Rectal smooth muscle tissue (tissue), 1 donor: ENCODE results near the gene EPM2A.
"Not testable (repeated sequence)": the region's sequence is repeated elsewhere in the genome, so short reads cannot be mapped to it uniquely, and the experiment has no call there.

Experiments used
- H3K27ac ChIP-seq: one replicate; pipeline ENCODE4 v1.7.0; 2013; ENCODE audit warnings: low read depth, low read length, inconsistent platforms
- H3K27me3 ChIP-seq: one replicate; pipeline ENCODE4 v1.7.0; 2013; ENCODE audit warnings: low read length; ENCODE audit not compliant: control insufficient read depth, insufficient read depth
- H3K36me3 ChIP-seq: one replicate; pipeline ENCODE4 v1.7.0; 2013; ENCODE audit warnings: low read length; ENCODE audit not compliant: control insufficient read depth, insufficient read depth
- H3K4me1 ChIP-seq: one replicate; pipeline ENCODE4 v1.7.0; 2013; ENCODE audit warnings: low read length; ENCODE audit not compliant: control insufficient read depth, insufficient read depth
- H3K4me3 ChIP-seq: one replicate; pipeline ENCODE4 v1.7.0; 2013; ENCODE audit warnings: low read length
- H3K9ac ChIP-seq: one replicate; pipeline ENCODE4 v1.7.0; 2013; ENCODE audit warnings: low read length

EPM2A gene

DNA sequence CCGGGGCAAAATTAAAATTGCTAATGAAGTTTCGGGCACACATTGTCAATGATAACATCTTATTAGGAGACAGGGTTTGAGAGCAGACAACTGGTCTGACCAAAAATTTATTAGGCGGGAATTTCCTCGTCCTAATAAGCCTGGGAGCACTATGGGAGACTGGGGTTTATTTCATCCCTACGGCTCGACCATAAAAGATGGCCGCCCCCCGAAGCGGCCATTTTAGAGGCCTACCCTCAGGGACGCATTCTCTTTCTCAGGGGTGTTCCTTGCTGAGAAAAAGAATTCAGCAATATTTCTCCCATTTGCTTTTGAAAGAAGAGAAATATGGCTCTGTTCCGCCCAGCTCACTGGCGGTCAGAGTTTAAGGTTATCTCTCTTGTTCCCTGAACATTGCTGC, 37.9 kb downstream of the EPM2A start:
- H3K4me1 ChIP-seq, H3K9ac ChIP-seq, H3K27me3 ChIP-seq, H3K4me3 ChIP-seq, H3K36me3 ChIP-seq, H3K27ac ChIP-seq: not testable (repeated sequence)

- no peaks in the 10 kb centered on the region for H3K4me1 ChIP-seq
- H3K4me3 ChIP-seq, result no peak overlapping the region
- no peak overlapping the region for H3K9ac ChIP-seq
- H3K27ac ChIP-seq, result no peak overlapping the region
- H3K36me3 ChIP-seq, result no peaks in the 10 kb centered on the region
- no peaks in the 10 kb centered on the region for H3K27me3 ChIP-seq
These were observed 41.1 kb downstream of the EPM2A start for GRCh38 chr6:145694083-145694737.

DNA sequence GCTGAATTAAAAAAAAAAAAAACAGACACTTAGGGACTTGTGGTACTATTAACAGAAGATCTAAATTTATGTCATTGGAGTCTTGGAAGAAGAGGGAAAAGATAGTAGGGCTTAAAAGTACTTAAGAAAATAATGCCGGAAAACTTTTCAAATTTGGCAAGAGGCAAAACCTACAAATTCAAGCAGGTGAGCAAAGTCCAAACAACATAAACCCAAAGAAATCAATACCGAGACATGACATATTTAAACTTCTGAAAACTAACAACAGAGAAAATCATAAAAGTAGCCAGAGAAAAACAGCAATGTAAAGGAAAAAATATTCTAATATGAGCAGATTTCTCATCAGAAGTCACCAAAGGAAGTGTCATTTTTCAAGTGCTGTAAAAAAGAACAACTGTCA, 44.4 kb downstream of the EPM2A start:
- no peak overlapping the region for H3K27ac ChIP-seq
- H3K27me3 ChIP-seq, result no peaks in the 10 kb centered on the region
- H3K4me1 ChIP-seq, result no peaks in the 10 kb centered on the region
- H3K9ac ChIP-seq, result no peak overlapping the region
- no peak overlapping the region for H3K4me3 ChIP-seq
- no peaks in the 10 kb centered on the region for H3K36me3 ChIP-seq

GRCh38 chr6:145689529-145689928, 45.8 kb downstream of the EPM2A start:
- Histone ChIP-seq H3K27me3 (no peaks in the 10 kb centered on the region), H3K4me3 (no peak overlapping the region), H3K9ac (no peak overlapping the region), H3K4me1 (no peaks in the 10 kb centered on the region), H3K27ac (no peak overlapping the region), H3K36me3 (no peaks in the 10 kb centered on the region)

DNA sequence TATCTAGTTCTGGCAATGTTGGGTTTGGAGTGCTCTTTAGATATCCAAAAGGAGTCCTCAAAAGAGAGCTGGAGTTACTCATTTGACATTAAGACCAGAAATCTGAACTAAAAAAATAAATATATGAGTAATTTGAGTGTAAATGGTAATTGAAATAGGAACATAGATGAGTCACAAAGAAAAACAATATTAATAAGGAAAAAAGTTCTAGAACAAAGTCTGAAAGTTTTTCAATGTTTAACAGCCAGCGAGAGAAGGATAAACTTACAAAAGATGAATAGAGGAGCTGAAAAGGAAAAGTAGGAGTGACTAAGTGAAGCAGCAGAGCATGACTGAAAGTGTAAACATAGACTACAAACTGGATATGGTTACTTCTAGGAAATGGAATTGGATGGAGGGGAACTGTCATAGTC, 46.8 kb downstream of the EPM2A start:
- no peak overlapping the region for H3K9ac ChIP-seq
- H3K4me1 ChIP-seq, result no peaks in the 10 kb centered on the region
- H3K27ac ChIP-seq, result no peak overlapping the region
- no peaks in the 10 kb centered on the region for H3K27me3 ChIP-seq
- no peak overlapping the region for H3K4me3 ChIP-seq
- H3K36me3 ChIP-seq, result no peaks in the 10 kb centered on the region

GRCh38 chr6:145685932-145686331, 49.4 kb downstream of the EPM2A start:
- Histone ChIP-seq H3K36me3 (no peaks in the 10 kb centered on the region), H3K4me3 (no peak overlapping the region), H3K27me3 (no peaks in the 10 kb centered on the region), H3K9ac (no peak overlapping the region), H3K27ac (no peak overlapping the region), H3K4me1 (no peaks in the 10 kb centered on the region)

DNA sequence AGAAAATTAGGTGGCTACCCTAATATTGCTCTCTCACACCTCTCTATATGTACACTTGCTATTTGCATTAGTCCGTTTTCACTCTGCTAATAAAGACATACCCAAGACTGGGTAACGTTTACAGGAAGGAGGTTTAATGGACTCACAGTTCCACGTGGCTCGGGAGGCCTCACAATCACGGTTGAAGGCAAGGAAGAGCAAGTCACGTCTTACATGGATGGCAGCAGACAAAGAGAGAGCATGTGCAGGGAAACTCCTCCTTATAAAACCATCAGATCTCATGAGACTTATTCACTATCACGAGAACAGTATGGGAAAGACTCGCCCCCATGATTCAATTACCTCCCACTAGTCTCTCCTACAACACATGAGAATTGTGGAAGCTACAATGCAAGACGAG, 53.4 kb downstream of the EPM2A start:
- Histone ChIP-seq H3K4me1 (no peaks in the 10 kb centered on the region), H3K27me3 (no peaks in the 10 kb centered on the region), H3K9ac (no peak overlapping the region), H3K36me3 (no peaks in the 10 kb centered on the region), H3K27ac (no peak overlapping the region), H3K4me3 (no peak overlapping the region)

GRCh38 chr6:145673504-145673903, 61.8 kb downstream of the EPM2A start:
- Histone ChIP-seq H3K27me3 (no peaks in the 10 kb centered on the region), H3K36me3 (no peaks in the 10 kb centered on the region), H3K4me3 (no peak overlapping the region), H3K27ac (no peak overlapping the region), H3K9ac (no peak overlapping the region), H3K4me1 (peaks cover 3% of the 10 kb centered on the region)

- Histone ChIP-seq H3K27ac (peak overlapping the region; percentile 48), H3K9ac (no peak overlapping the region), H3K36me3 (no peaks in the 10 kb centered on the region), H3K4me3 (no peak overlapping the region), H3K27me3 (no peaks in the 10 kb centered on the region), H3K4me1 (peaks cover 3% of the 10 kb centered on the region)
These were observed 65.0 kb downstream of the EPM2A start for GRCh38 chr6:145670311-145670710.

DNA sequence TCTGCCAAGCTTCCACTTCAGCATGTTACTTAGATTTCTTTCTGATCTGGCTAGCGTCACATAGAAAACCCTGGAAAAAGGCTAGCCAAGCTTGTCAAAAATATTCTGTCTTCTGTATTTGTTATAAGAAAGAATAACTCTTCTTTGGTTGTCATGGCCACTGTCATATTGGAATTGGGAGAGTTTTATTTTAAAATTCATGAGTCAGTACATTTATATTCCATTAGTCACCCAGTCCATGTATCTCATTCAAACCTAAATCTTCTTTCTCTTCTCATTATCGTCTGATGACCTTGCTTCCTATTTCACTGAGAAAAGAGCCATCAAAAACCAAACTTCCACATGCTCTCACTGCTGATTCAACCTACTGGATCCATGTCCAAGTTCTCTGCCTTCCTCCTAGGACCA, 65.7 kb downstream of the EPM2A start:
- H3K4me3 ChIP-seq, result no peak overlapping the region
- no peaks in the 10 kb centered on the region for H3K36me3 ChIP-seq
- no peak overlapping the region for H3K9ac ChIP-seq
- peaks cover 3% of the 10 kb centered on the region for H3K4me1 ChIP-seq
- H3K27ac ChIP-seq, result peak overlapping the region; percentile 48
- H3K27me3 ChIP-seq, result no peaks in the 10 kb centered on the region

GRCh38 chr6:145668844-145669243, 66.5 kb downstream of the EPM2A start:
- Histone ChIP-seq H3K27ac (no peak overlapping the region), H3K27me3 (no peaks in the 10 kb centered on the region), H3K4me3 (no peak overlapping the region), H3K4me1 (peaks cover 3% of the 10 kb centered on the region), H3K36me3 (no peaks in the 10 kb centered on the region), H3K9ac (no peak overlapping the region)

GRCh38 chr6:145660676-145661075, 74.6 kb downstream of the EPM2A start:
- Histone ChIP-seq H3K36me3 (no peaks in the 10 kb centered on the region), H3K27me3 (no peaks in the 10 kb centered on the region), H3K9ac (no peak overlapping the region), H3K4me3 (no peak overlapping the region), H3K4me1 (no peaks in the 10 kb centered on the region), H3K27ac (no peak overlapping the region)

GRCh38 chr6:145656128-145656527, 79.2 kb downstream of the EPM2A start:
- Histone ChIP-seq H3K4me3 (no peak overlapping the region), H3K36me3 (no peaks in the 10 kb centered on the region), H3K4me1 (no peaks in the 10 kb centered on the region), H3K9ac (no peak overlapping the region), H3K27ac (no peak overlapping the region), H3K27me3 (no peaks in the 10 kb centered on the region)
